OCI-LY7 (cell line): ENCODE results near the gene KCNMB2.

Source experiments
- EZH2phosphoT487 ChIP-seq: fragments of 200-600 bp; sonication (generic); IDR thresholded peaks from 2 replicates; pipeline ENCODE4 v1.6.1; 2018; ENCODE audit warnings: low read depth, borderline replicate concordance, mild to moderate bottlenecking, mixed run types, antibody characterized with exemption, low read length, moderate library complexity, mixed read lengths
- TF ChIP-seq, protein P1 (sequence below): fragments of 200-600 bp; sonication (generic); conservative IDR thresholded peaks from 2 replicates; pipeline ENCODE4 v1.5.1; 2014; ENCODE audit warnings: mild to moderate bottlenecking, antibody characterized with exemption, low read length, moderate library complexity, mixed read lengths

DNA sequence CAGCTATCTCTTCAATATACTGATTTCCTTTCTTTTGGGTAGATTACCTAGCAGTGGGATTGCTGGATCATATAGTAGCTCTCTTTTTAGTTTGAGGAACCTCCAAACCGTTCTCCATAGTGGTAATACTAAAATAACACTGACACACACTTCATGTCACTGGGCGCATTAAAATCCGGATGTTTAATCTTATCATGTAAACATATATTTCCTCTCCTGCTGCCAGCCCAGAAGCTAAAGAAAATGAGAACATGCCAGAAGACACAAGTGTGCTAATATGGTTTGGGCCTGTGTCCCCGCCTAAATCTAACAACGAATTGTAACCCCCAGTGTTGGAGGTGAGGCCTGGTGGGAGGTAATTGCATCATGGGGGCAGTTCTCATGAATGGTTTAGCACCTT lies 23.6 kb upstream of the KCNMB2 start:
- TF ChIP-seq, protein P1, sequence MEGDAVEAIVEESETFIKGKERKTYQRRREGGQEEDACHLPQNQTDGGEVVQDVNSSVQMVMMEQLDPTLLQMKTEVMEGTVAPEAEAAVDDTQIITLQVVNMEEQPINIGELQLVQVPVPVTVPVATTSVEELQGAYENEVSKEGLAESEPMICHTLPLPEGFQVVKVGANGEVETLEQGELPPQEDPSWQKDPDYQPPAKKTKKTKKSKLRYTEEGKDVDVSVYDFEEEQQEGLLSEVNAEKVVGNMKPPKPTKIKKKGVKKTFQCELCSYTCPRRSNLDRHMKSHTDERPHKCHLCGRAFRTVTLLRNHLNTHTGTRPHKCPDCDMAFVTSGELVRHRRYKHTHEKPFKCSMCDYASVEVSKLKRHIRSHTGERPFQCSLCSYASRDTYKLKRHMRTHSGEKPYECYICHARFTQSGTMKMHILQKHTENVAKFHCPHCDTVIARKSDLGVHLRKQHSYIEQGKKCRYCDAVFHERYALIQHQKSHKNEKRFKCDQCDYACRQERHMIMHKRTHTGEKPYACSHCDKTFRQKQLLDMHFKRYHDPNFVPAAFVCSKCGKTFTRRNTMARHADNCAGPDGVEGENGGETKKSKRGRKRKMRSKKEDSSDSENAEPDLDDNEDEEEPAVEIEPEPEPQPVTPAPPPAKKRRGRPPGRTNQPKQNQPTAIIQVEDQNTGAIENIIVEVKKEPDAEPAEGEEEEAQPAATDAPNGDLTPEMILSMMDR: no peak
- TF ChIP-seq EZH2phosphoT487: no peak
